ENCODE results near the gene TTC23L. TPM values are rescaled to one million over a fixed set of nuclear protein-coding genes. Genes with fewer than 3 reads are reported as not detected.
A peak's percentile ranks its signal among the peaks of the same experiment; 100 is the strongest.

Gene TTC23L
- total RNA-seq, 4 donors from 2014 or later, result 0.13 to 0.73 TPM; not detected in 2

DNA sequence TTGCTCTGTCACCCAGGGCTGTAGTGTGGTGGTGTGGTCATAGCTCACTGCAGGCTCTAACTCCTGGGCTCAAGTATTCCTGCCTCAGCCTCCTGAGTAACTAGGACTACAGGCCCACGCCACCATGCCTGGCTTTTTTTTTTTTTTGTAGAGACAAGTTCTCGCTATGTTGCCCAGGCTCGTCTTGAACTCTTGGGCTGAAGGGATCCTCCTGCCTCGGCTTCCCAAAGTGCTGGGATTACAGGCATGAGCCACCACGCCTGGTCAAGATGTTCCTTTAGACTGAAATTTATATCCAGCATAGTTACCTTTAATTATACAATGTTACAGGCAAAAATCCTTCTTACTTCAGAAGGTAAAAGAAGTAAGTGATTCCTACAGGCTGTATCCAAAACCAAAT lies 88.8 kb downstream of the TTC23L start:
- Histone ChIP-seq H3K4me3 (no peak overlapping the region), H3K9me3 (no peaks in the 10 kb centered on the region), H3K27me3 (no peaks in the 10 kb centered on the region), H3K36me3 (peaks cover 0 to 41% of the 10 kb centered on the region in 2 donors), H3K4me1 (peaks cover 8 to 45% (median 9%) of the 10 kb centered on the region in 3 donors), H3K27ac (no peak overlapping the region)
- TF ChIP-seq POLR2AphosphoS5 (IDR thresholded peaks at IDR 0.05), result no peak
- no peak for TF ChIP-seq EP300 (IDR thresholded peaks at IDR 0.05)
- TF ChIP-seq, protein P1, sequence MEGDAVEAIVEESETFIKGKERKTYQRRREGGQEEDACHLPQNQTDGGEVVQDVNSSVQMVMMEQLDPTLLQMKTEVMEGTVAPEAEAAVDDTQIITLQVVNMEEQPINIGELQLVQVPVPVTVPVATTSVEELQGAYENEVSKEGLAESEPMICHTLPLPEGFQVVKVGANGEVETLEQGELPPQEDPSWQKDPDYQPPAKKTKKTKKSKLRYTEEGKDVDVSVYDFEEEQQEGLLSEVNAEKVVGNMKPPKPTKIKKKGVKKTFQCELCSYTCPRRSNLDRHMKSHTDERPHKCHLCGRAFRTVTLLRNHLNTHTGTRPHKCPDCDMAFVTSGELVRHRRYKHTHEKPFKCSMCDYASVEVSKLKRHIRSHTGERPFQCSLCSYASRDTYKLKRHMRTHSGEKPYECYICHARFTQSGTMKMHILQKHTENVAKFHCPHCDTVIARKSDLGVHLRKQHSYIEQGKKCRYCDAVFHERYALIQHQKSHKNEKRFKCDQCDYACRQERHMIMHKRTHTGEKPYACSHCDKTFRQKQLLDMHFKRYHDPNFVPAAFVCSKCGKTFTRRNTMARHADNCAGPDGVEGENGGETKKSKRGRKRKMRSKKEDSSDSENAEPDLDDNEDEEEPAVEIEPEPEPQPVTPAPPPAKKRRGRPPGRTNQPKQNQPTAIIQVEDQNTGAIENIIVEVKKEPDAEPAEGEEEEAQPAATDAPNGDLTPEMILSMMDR (IDR thresholded peaks at IDR 0.05), result no peak
- TF ChIP-seq POLR2A (IDR thresholded peaks at IDR 0.05), result no peak
- ATAC-seq, result no peak
- 71 to 89% methylated on average over 4 to 5 of the region's 5 CpGs for WGBS, 2 donors (ENCODE audit: low coverage in 1 of 2)

DNA sequence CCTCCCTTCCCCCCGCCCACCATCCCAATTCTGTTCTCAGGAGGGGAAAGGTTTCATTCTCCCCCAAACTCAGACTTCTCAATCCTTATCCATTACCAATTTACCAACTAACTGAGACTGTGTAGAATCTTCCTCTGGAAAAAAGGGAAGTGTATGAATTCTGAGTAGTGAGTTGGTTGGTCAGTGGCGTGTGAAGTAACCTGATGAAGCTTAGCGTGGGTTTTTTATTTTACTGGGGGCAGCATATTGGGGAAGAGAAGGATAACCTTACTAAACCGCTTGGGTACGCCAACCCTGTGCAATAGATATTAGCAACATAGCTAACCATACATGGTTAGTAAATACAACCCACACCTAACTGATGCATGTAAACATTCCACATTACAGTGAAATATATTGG lies 89.3 kb downstream of the TTC23L start:
- H3K9me3 ChIP-seq, result no peaks in the 10 kb centered on the region
- peaks cover 0 to 37% of the 10 kb centered on the region in 2 donors for H3K36me3 ChIP-seq

GRCh38 chr5:34929134-34929719 lies 90.3 kb downstream of the TTC23L start, which contains the start of gene DNAJC21:
DNAJC21 (plus strand) TSS chr5:34929559; CDS start chr5:34929820, 261 bp downstream.
- 0 to 1% methylated on average over 1 to 19 of the region's 63 CpGs for WGBS, 2 donors (ENCODE audit: low coverage in 1 of 2)

More for the DNA sequence above, 89.3 kb downstream of the TTC23L start:
- WGBS, 2 donors (ENCODE audit: low coverage in 1 of 2), result 89 to 93% methylated on average over 2 to 5 of the region's 5 CpGs
- Histone ChIP-seq H3K27me3 (no peaks in the 10 kb centered on the region), H3K4me3 (no peak overlapping the region), H3K27ac (peak overlapping the region in 2 of 4 donors; percentile 96 to 98), H3K4me1 (peaks cover 8 to 44% (median 9%) of the 10 kb centered on the region in 3 donors)
- TF ChIP-seq POLR2A (IDR thresholded peaks at IDR 0.05) (no peak), EP300 (IDR thresholded peaks at IDR 0.05) (no peak), POLR2AphosphoS5 (IDR thresholded peaks at IDR 0.05) (no peak)
- TF ChIP-seq, protein P1 (IDR thresholded peaks at IDR 0.05), result no peak
- no peak for ATAC-seq

DNA sequence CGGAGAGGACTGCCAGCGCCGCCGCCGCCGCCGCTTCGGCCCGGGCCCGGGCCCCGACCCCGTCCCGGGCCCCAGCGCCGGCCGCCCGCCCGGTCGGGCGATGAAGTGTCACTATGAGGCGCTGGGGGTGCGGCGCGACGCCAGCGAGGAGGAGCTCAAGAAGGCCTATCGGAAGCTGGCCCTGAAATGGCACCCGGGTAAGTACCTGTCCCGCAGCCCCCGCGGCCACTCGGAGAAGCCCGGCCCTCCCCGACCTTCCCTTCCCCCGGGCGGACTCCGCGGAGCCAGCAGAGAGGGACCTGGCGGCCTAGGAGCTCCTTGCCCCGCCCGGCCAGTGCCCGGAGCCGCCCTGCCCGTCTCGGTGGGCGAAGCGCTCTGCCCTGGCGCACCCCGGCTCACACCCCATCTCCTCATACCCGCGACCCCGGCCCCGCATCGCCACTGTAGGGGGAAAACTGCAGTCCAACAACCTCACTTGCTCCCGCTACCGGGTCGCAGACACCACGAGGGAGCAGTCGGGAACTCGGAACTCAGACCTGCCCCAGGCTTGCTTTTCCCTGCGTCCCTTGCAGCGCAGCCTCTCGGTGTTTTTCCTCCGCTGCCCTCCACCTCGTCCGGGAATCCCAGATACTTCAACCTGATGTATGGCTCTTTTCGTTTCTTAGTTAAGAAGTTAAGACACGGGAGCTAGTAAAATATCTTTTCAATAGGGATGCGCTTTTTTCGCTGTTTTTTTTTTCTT lies 90.9 kb downstream of the TTC23L start:
- ATAC-seq, result peak; percentile 85
- TF ChIP-seq POLR2AphosphoS5 (IDR thresholded peaks at IDR 0.05) (peak; percentile 48), POLR2A (IDR thresholded peaks at IDR 0.05) (peak; percentile 36 to 62)
- TF ChIP-seq, protein P1 (IDR thresholded peaks at IDR 0.05), result no peak
- Histone ChIP-seq H3K4me1 (peaks cover 8 to 31% (median 9%) of the 10 kb centered on the region in 3 donors), H3K9me3 (no peaks in the 10 kb centered on the region), H3K27me3 (no peaks in the 10 kb centered on the region), H3K4me3 (peak overlapping the region; percentile 60 to 90), H3K27ac (peak overlapping the region; percentile 82 to 98 (median 96)), H3K36me3 (peaks cover 0 to 30% of the 10 kb centered on the region in 2 donors)
- WGBS, 2 donors (ENCODE audit: low coverage in 1 of 2), result 0% methylated on average over 13 to 17 of the region's 70 CpGs

More at GRCh38 chr5:34929134-34929719, 90.3 kb downstream of the TTC23L start, which contains the start of gene DNAJC21:
- H3K4me3 ChIP-seq, result peak within 1 kb of the TSS; percentile 60 to 90
- no peaks in the 10 kb centered on the region for H3K9me3 ChIP-seq
- ATAC-seq, result peak; percentile 97
- TF ChIP-seq, protein P1 (IDR thresholded peaks at IDR 0.05), result no peak
- TF ChIP-seq POLR2AphosphoS5 (IDR thresholded peaks at IDR 0.05), result peak; percentile 79
- H3K36me3 ChIP-seq, result peaks cover 0 to 35% of the 10 kb centered on the region in 2 donors
- H3K27ac ChIP-seq, result peak within 1 kb of the TSS; percentile 82 to 98 (median 96)
- peaks cover 8 to 34% (median 9%) of the 10 kb centered on the region in 3 donors for H3K4me1 ChIP-seq
- no peaks in the 10 kb centered on the region for H3K27me3 ChIP-seq

Data from gastroesophageal sphincter (tissue), 4 donors.